Stimulated activated CD4-positive, alpha-beta T cell treated with anti-CD3 and anti-CD28 coated beads, Interleukin-15, amount 100 ng/mL, for 24 hours (primary cell): ENCODE results near the gene USP47.

Experiments
- DNase-seq: peaks from one replicate; pipeline ENCODE4 v3.0.0-alpha.2; 2020

Gene USP47

GRCh38 chr11:11983427-11983826, 141.7 kb downstream of the USP47 start:
- no peak for DNase-seq

GRCh38 chr11:11984563-11984962, 142.8 kb downstream of the USP47 start:
- DNase-seq, result no peak

GRCh38 chr11:11985016-11985715, 143.4 kb downstream of the USP47 start:
- DNase-seq, result no peak

GRCh38 chr11:11985954-11986949, 144.5 kb downstream of the USP47 start:
- DNase-seq, result no peak

- DNase-seq, result no peak
Measured at GRCh38 chr11:11987503-11988022, 145.8 kb downstream of the USP47 start.

- DNase-seq, result no peak
Measured at GRCh38 chr11:11988099-11988651, 146.4 kb downstream of the USP47 start.

- no peak for DNase-seq
Measured at GRCh38 chr11:11988681-11989261, 147.0 kb downstream of the USP47 start.

- no peak for DNase-seq
Measured at GRCh38 chr11:11989774-11990744, 148.3 kb downstream of the USP47 start.

GRCh38 chr11:11992257-11993212, 150.8 kb downstream of the USP47 start:
- no peak for DNase-seq

GRCh38 chr11:11993839-11994238, 152.1 kb downstream of the USP47 start:
- no peak for DNase-seq

- no peak for DNase-seq
Measured at GRCh38 chr11:11995601-11996000, 153.8 kb downstream of the USP47 start.

GRCh38 chr11:11996321-11997048, 154.7 kb downstream of the USP47 start:
- DNase-seq, result no peak

- no peak for DNase-seq
Measured at GRCh38 chr11:11997049-11997322, 155.2 kb downstream of the USP47 start.

- no peak for DNase-seq
Measured at GRCh38 chr11:11998091-11998781, 156.5 kb downstream of the USP47 start.

- DNase-seq, result no peak
Measured at GRCh38 chr11:12001186-12001585, 159.4 kb downstream of the USP47 start.

- no peak for DNase-seq
Measured at GRCh38 chr11:12003336-12003735, 161.6 kb downstream of the USP47 start.

- DNase-seq, result no peak
Measured at GRCh38 chr11:12003815-12004214, 162.0 kb downstream of the USP47 start.

GRCh38 chr11:12005061-12005460, 163.3 kb downstream of the USP47 start:
- no peak for DNase-seq

- DNase-seq, result no peak
Measured at GRCh38 chr11:12005476-12005875, 163.7 kb downstream of the USP47 start.
